Gastroesophageal sphincter (tissue), 4 donors: ENCODE measurements around the gene PTPRK. TPM values are rescaled to one million over a fixed set of nuclear protein-coding genes. Genes with fewer than 3 reads are reported as not detected.

ENCODE experiments used
- ATAC-seq: fragments of 150-250 bp; one replicate; pipeline ENCODE4 v1.9.1; 2016; ENCODE audit warnings: mild to moderate bottlenecking, moderate library complexity
- H3K27ac ChIP-seq, 4 donors: fragments of 200-600 bp; sonication (generic) in 3 of 4; 1 replicate in 3 of 4; 2 replicates in 1 of 4; pipeline ENCODE4 v1.5.1; 2016 to 2019
- H3K27me3 ChIP-seq: fragments of 200-600 bp; sonication (generic); one replicate; pipeline ENCODE4 v1.5.1; 2019
- H3K36me3 ChIP-seq, 2 donors: fragments of 200-600 bp; sonication (generic); one replicate each; pipeline ENCODE4 v1.5.1; 2019; ENCODE audit warnings: control low read depth in 1 of 2
- H3K4me1 ChIP-seq, 3 donors: fragments of 200-600 bp; sonication (generic); 1 replicate in 2 of 3; 2 replicates in 1 of 3; pipeline ENCODE4 v1.5.1; 2016 to 2019; ENCODE audit warnings: control low read depth in 2 of 3
- H3K4me3 ChIP-seq, 2 donors: fragments of 200-600 bp; sonication (generic); one replicate each; pipeline ENCODE4 v1.5.1; 2019; ENCODE audit warnings: mild to moderate bottlenecking in 1 of 2, moderate library complexity in 1 of 2
- H3K9me3 ChIP-seq, 3 donors: fragments of 200-600 bp; sonication (generic); one replicate each; pipeline ENCODE4 v1.5.1; 2017 to 2019; ENCODE audit warnings: control low read depth in 2 of 3
- EP300 ChIP-seq: sonication (generic); formaldehyde crosslinking; IDR thresholded peaks from one replicate; pipeline ENCODE4 v1.6.1; 2017; ENCODE audit warnings: antibody characterized with exemption, mild to moderate bottlenecking
- POLR2A ChIP-seq, 2 donors: fragments of 450-650 bp; IDR thresholded peaks; one replicate each; pipeline ENCODE4 v1.6.1; 2017; ENCODE audit warnings: antibody characterized with exemption in 2 of 2, mild to moderate bottlenecking in 2 of 2, moderate library complexity in 1 of 2
- POLR2AphosphoS5 ChIP-seq: sonication (generic); formaldehyde crosslinking; IDR thresholded peaks from one replicate; pipeline ENCODE4 v1.6.1; 2017; ENCODE audit warnings: antibody characterized with exemption
- WGBS, 2 donors: methylation state at CpG; one replicate each; pipeline ENCODE4 v1.1.5; 2018; ENCODE audit warnings: low coverage in 1 of 2; 5-methylcytosine and 5-hydroxymethylcytosine counted together
- total RNA-seq, 4 donors: library from RNA; depleted of rRNA; stranded (reverse); fragments of >200 nt; gene quantifications; one replicate each; pipeline ENCODE4 v1.1.0, GENCODE V29; 2016
- TF ChIP-seq, protein P1 (sequence below), 4 experiments: fragments of 200-600 bp in 2 of 4; fragments of 450-650 bp in 2 of 4; sonication (generic) in 1 of 4; IDR thresholded peaks; one replicate each; pipeline ENCODE4 v1.5.1; 2017 to 2019; ENCODE audit warnings: antibody characterized with exemption in 4 of 4, mild to moderate bottlenecking in 2 of 4, moderate library complexity in 2 of 4

Gene PTPRK
- total RNA-seq, 4 donors from 2014 or later = 42.0 to 47.6 (median 45.8) TPM

DNA sequence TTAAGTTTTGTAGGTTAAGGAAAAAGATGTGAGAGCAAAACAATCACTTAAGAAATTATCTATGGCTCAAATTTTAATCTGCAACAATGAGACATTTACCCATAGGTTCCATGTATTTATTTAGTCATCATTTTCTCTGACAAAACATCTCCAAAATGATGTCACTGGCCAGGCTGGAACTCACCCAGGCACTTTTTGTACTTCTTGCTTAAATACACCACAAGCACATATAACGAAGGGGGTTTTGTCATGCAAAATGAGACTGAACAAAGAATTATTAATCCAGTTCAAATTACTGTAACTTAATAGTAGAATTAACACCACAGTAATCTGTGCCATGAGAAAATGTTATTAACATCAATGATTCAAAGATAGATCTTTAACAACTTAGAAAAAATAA, 200.5 kb downstream of the PTPRK start:
- no peak for TF ChIP-seq POLR2A (IDR thresholded peaks at IDR 0.05)
- no peak for TF ChIP-seq POLR2AphosphoS5
- TF ChIP-seq, protein P1, sequence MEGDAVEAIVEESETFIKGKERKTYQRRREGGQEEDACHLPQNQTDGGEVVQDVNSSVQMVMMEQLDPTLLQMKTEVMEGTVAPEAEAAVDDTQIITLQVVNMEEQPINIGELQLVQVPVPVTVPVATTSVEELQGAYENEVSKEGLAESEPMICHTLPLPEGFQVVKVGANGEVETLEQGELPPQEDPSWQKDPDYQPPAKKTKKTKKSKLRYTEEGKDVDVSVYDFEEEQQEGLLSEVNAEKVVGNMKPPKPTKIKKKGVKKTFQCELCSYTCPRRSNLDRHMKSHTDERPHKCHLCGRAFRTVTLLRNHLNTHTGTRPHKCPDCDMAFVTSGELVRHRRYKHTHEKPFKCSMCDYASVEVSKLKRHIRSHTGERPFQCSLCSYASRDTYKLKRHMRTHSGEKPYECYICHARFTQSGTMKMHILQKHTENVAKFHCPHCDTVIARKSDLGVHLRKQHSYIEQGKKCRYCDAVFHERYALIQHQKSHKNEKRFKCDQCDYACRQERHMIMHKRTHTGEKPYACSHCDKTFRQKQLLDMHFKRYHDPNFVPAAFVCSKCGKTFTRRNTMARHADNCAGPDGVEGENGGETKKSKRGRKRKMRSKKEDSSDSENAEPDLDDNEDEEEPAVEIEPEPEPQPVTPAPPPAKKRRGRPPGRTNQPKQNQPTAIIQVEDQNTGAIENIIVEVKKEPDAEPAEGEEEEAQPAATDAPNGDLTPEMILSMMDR (IDR thresholded peaks at IDR 0.05) = no peak
- no peak for TF ChIP-seq EP300
- Histone ChIP-seq H3K27me3 (no peaks in the 10 kb centered on the region), H3K27ac (no peak overlapping the region), H3K36me3 (no peaks in the 10 kb centered on the region), H3K4me3 (no peak overlapping the region), H3K9me3 (no peaks in the 10 kb centered on the region), H3K4me1 (no peaks in the 10 kb centered on the region)
- 88% methylated on average over 1 of the region's 1 CpG for WGBS, 2 donors
- ATAC-seq = no peak

- Histone ChIP-seq H3K4me1 (no peaks in the 10 kb centered on the region), H3K27ac (no peak overlapping the region), H3K4me3 (no peak overlapping the region), H3K9me3 (no peaks in the 10 kb centered on the region), H3K36me3 (no peaks in the 10 kb centered on the region), H3K27me3 (no peaks in the 10 kb centered on the region)
- TF ChIP-seq, protein P1 (IDR thresholded peaks at IDR 0.05) = no peak
- TF ChIP-seq EP300 = no peak
- no peak for TF ChIP-seq POLR2A (IDR thresholded peaks at IDR 0.05)
- TF ChIP-seq POLR2AphosphoS5 = no peak
- ATAC-seq = no peak
- 85 to 92% methylated on average over 3 of the region's 3 CpGs for WGBS, 2 donors
Observed at GRCh38 chr6:128319157-128319556, 201.2 kb downstream of the PTPRK start.

- Histone ChIP-seq H3K27me3 (no peaks in the 10 kb centered on the region), H3K27ac (no peak overlapping the region), H3K36me3 (no peaks in the 10 kb centered on the region), H3K4me3 (no peak overlapping the region), H3K9me3 (no peaks in the 10 kb centered on the region), H3K4me1 (no peaks in the 10 kb centered on the region)
- TF ChIP-seq POLR2A (IDR thresholded peaks at IDR 0.05) (no peak), EP300 (no peak), POLR2AphosphoS5 (no peak)
- TF ChIP-seq, protein P1 (IDR thresholded peaks at IDR 0.05) = no peak
- ATAC-seq = no peak
- 94 to 96% methylated on average over 3 to 7 of the region's 8 CpGs for whole genome bisulfite sequencing, 2 donors
Observed at GRCh38 chr6:128316258-128316929, 204.0 kb downstream of the PTPRK start.

DNA sequence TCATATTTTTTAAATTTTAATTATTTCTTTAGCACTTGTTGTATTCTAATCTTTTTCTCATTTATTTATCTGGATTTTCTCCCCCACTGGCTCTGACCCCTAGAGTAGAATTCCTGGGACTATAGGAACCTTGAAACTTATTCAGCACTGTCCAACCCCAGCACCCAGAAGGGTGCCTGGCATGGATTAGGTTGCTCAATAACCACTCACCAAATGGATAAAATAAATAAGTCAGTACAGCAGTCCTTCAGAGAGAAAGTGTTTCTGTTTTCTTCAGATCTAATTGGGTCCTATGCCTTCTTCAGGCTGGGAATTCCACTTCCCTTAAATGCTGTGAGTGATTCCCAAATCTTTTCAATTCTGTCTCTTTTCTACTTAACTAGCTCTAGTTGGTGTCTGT, 206.2 kb downstream of the PTPRK start:
- Histone ChIP-seq H3K9me3 (no peaks in the 10 kb centered on the region), H3K27ac (no peak overlapping the region), H3K36me3 (no peaks in the 10 kb centered on the region), H3K4me3 (no peak overlapping the region), H3K27me3 (no peaks in the 10 kb centered on the region), H3K4me1 (no peaks in the 10 kb centered on the region)
- no peak for ATAC-seq
- TF ChIP-seq, protein P1 (IDR thresholded peaks at IDR 0.05) = no peak
- TF ChIP-seq POLR2AphosphoS5 (no peak), EP300 (no peak), POLR2A (IDR thresholded peaks at IDR 0.05) (no peak)

DNA sequence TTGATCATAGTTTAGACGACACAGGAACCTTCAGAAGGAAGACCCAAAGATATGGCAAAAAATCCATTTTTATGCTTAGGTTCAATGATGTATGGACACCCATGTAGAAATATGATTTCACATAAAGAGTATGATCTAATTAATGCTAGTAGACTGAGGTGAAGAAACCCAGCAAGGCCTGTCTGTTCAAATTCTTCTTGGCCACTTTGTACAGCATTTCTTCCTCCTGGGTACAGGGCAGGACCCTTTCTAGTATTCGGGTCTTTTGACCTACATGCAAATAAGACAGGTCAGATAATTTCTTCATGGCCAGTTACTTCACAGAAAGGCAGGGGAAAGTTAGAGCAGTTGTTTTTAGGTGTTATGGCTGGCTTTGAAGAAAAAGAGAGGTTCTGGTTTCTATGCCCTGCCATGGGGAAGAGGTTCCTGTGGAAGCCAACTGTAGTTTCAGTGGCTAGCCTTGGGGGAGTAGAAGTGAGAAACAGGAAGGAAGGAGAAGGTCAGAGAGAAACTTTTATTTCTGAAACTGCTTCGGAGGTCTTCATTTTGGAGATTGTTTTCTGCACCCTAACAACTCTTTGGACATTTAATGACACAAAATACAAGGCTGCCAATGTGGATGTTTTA, 208.3 kb downstream of the PTPRK start:
- no peak for ATAC-seq
- 76 to 91% methylated on average over 3 of the region's 3 CpGs for WGBS, 2 donors
- no peaks in the 10 kb centered on the region for H3K4me1 ChIP-seq
- TF ChIP-seq EP300 = no peak
- TF ChIP-seq POLR2AphosphoS5 = no peak
- TF ChIP-seq POLR2A (IDR thresholded peaks at IDR 0.05) = no peak
- TF ChIP-seq, protein P1 (IDR thresholded peaks at IDR 0.05) = no peak
- H3K27ac ChIP-seq = no peak overlapping the region
- H3K9me3 ChIP-seq = no peaks in the 10 kb centered on the region
- H3K36me3 ChIP-seq = no peaks in the 10 kb centered on the region
- no peaks in the 10 kb centered on the region for H3K27me3 ChIP-seq
- H3K4me3 ChIP-seq = no peak overlapping the region
